Uterus (tissue), 4 donors: ENCODE results near the gene LRRN2. TPM values are rescaled to one million over a fixed set of nuclear protein-coding genes. Genes with fewer than 3 reads are reported as not detected.

Experiments used
- DNase-seq, 2 donors: peaks; one replicate each; pipeline ENCODE4 v3.0.0-alpha.2; 2019 to 2020
- H3K27ac ChIP-seq, 2 donors: fragments of 200-600 bp; sonication (generic); 1 replicate in 1 of 2; 2 replicates in 1 of 2; pipeline ENCODE4 v1.5.1; 2016 to 2018
- H3K27me3 ChIP-seq, 2 donors: fragments of 200-600 bp; sonication (generic); one replicate each; pipeline ENCODE4 v1.5.1; 2018 to 2019; ENCODE audit warnings: control low read depth in 1 of 2
- H3K36me3 ChIP-seq, 2 donors: fragments of 200-600 bp; sonication (generic); one replicate each; pipeline ENCODE4 v1.5.1; 2019; ENCODE audit warnings: control low read depth in 1 of 2
- H3K4me1 ChIP-seq, 2 donors: fragments of 200-600 bp; sonication (generic); one replicate each; pipeline ENCODE4 v1.5.1; 2018 to 2019; ENCODE audit warnings: control low read depth in 1 of 2
- H3K4me3 ChIP-seq, 2 donors: fragments of 200-600 bp; sonication (generic); 1 replicate in 1 of 2; 2 replicates in 1 of 2; pipeline ENCODE4 v1.5.1; 2018 to 2019; ENCODE audit warnings: mild to moderate bottlenecking in 1 of 2
- H3K9me3 ChIP-seq, 2 donors: fragments of 200-600 bp; sonication (generic); one replicate each; pipeline ENCODE4 v1.5.1; 2019; ENCODE audit warnings: control low read depth in 1 of 2
- POLR2A ChIP-seq, 2 donors: fragments of 450-650 bp; IDR thresholded peaks; one replicate each; pipeline ENCODE4 v1.6.1; 2016; ENCODE audit warnings: antibody characterized with exemption in 2 of 2, mild to moderate bottlenecking in 1 of 2, moderate library complexity in 1 of 2
- intact Hi-C: fragments of 100-400 bp; cut with DNase I; formaldehyde crosslinking; loops from one replicate; pipeline ENCODE4 v1.15.1; 2023; ENCODE audit warnings: low total_unique reads
- total RNA-seq, 4 donors: library from RNA; depleted of rRNA in 3 of 4; stranded (reverse); fragments of >200 nt in 3 of 4; gene quantifications; one replicate each; pipeline versions ENCODE4 v1.1.0 to v1.2.4, GENCODE V29; 2014 to 2023
- TF ChIP-seq, protein P1 (sequence below), 4 experiments: fragments of 200-600 bp in 2 of 4; fragments of 450-650 bp in 2 of 4; sonication (generic) in 2 of 4; IDR thresholded peaks; one replicate each; pipeline ENCODE4 v1.5.1; 2016 to 2019; ENCODE audit warnings: antibody characterized with exemption in 4 of 4, mild to moderate bottlenecking in 2 of 4, moderate library complexity in 1 of 4
- donor health status: DM: yes; HTN: yes; CAD: no.

LRRN2 gene
- total RNA-seq, 4 donors from 2014 or later = 1.3 to 5.5 (median 3.9) TPM

DNA sequence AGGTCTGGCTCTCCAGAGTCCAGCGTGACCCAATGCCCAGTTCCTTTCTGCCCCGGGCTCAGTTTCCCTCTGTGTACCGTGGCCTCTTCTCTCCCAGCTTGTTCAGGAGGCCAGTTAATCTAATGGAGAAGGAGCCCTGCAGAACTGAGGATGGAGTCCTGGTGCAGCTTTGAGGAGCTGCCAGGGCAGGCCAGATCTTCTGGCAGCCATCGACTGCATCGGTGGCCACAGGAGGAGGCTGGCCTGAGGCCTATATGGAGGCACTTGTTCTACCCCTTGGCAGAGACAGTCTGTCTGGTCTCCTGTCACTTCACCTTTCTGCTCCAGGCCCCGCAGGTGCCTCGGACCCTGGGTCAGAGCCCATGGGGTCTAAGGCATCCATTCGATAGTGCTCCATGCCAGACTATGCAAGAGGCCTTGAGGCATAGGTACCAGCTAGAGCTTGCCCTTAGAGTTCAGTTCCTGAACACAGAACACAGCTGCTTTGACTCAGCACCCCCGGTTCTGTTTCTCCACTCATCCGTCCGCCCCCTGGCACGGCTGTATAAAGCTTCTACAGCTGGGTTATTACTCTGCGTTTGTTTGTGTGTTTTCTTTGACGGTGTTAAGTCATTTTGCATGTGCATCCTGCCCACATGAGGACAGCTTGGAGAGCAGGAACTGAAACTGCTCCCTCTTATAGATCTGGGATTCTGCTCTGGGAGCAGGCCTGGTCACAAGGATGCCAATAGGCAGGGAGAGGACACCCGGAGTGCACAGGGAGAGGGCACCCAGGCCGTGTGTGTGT, 18.5 kb upstream of the LRRN2 start:
- TF ChIP-seq, protein P1, sequence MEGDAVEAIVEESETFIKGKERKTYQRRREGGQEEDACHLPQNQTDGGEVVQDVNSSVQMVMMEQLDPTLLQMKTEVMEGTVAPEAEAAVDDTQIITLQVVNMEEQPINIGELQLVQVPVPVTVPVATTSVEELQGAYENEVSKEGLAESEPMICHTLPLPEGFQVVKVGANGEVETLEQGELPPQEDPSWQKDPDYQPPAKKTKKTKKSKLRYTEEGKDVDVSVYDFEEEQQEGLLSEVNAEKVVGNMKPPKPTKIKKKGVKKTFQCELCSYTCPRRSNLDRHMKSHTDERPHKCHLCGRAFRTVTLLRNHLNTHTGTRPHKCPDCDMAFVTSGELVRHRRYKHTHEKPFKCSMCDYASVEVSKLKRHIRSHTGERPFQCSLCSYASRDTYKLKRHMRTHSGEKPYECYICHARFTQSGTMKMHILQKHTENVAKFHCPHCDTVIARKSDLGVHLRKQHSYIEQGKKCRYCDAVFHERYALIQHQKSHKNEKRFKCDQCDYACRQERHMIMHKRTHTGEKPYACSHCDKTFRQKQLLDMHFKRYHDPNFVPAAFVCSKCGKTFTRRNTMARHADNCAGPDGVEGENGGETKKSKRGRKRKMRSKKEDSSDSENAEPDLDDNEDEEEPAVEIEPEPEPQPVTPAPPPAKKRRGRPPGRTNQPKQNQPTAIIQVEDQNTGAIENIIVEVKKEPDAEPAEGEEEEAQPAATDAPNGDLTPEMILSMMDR (IDR thresholded peaks at IDR 0.05) = no peak
- no peak for TF ChIP-seq POLR2A (IDR thresholded peaks at IDR 0.05)
- no peak for DNase-seq
- intact Hi-C loops = no loop called here
- Histone ChIP-seq H3K9me3 (no peaks in the 10 kb centered on the region), H3K4me3 (no peak overlapping the region), H3K27me3 (no peaks in the 10 kb centered on the region), H3K4me1 (no peaks in the 10 kb centered on the region), H3K36me3 (no peaks in the 10 kb centered on the region), H3K27ac (no peak overlapping the region)

DNA sequence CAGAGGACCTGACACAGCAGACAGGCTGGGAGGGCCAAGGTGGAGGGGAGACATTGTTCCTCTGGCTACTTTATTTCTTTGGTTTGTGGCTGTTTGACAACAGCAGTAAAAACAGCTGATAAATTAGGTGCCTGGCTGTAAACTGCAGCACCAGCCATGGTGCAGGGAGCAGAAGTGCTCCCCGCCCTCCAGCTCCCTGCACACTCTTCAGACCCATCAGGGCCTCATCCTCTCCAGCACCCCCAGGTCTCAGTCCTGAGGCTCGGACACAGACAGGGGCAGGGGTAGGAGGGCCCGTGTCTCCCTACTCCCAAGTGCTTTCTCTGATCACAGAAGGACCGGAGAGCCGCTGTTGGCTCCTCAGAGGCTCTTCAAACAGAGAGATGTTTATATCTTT, 17.7 kb upstream of the LRRN2 start:
- Histone ChIP-seq H3K9me3 (no peaks in the 10 kb centered on the region), H3K4me1 (no peaks in the 10 kb centered on the region), H3K36me3 (no peaks in the 10 kb centered on the region), H3K27me3 (no peaks in the 10 kb centered on the region), H3K27ac (no peak overlapping the region), H3K4me3 (no peak overlapping the region)
- intact Hi-C loops = no loop called here
- DNase-seq = no peak
- no peak for TF ChIP-seq POLR2A (IDR thresholded peaks at IDR 0.05)
- TF ChIP-seq, protein P1 (IDR thresholded peaks at IDR 0.05) = no peak

DNA sequence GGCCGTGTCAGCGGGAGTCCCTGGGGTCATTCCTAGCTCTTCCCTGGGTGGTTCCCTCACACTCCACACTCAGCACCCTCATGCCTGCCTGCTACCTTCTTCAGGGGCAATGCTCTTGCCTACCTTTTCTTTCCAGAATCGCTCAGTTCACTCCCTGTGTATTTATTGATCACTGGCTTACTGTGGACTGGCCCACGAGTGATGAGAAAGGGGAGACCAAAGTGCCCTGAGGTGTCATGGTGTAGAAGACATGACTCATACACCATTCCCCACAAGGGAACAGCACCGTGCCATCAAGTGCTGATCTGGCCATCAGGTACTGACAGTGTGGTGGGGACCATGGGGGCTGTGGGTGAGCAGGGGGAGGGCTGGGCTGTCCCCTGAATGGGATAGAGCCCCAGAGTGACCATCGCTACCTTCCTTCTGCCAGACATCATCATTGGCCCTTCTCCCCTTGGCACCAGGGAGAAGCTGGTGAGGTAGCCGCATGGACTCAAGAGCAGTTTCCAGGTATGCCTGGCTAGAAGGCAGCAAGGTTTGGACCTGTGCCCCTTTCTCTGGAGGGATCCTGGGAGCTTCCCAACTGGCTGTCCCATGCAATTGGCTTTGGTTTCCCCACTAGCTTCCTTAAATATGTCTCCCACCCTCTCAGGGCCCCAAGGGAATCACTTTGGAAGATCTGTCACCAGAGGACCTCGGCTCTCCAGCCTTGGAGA, 17.2 kb upstream of the LRRN2 start:
- Histone ChIP-seq H3K27me3 (no peaks in the 10 kb centered on the region), H3K27ac (no peak overlapping the region), H3K9me3 (no peaks in the 10 kb centered on the region), H3K4me3 (no peak overlapping the region), H3K4me1 (no peaks in the 10 kb centered on the region), H3K36me3 (no peaks in the 10 kb centered on the region)
- intact Hi-C loops = no loop called here
- no peak for TF ChIP-seq POLR2A (IDR thresholded peaks at IDR 0.05)
- TF ChIP-seq, protein P1 (IDR thresholded peaks at IDR 0.05) = no peak
- no peak for DNase-seq

DNA sequence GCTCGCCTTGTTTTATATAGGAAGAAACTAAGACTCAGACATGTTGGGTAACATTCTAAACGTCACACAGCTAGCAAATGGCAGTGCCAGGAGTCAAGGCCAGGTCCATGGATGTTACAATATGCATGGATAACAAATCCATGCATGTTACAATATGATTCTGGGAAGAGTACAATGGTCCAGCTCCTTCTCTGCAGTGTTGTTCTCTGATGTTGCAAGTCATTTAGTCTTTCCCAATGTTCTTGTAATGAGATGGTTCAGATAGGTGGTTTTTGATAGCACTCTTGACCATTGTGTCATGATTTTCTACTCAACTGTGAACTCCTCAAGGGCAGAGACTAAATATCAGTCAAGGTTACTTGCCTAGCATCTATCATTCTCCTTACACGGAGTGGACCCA, 15.7 kb upstream of the LRRN2 start:
- Histone ChIP-seq H3K27me3 (no peaks in the 10 kb centered on the region), H3K4me1 (no peaks in the 10 kb centered on the region), H3K4me3 (no peak overlapping the region), H3K9me3 (no peaks in the 10 kb centered on the region), H3K36me3 (no peaks in the 10 kb centered on the region), H3K27ac (no peak overlapping the region)
- intact Hi-C loops = no loop called here
- DNase-seq = no peak
- TF ChIP-seq POLR2A (IDR thresholded peaks at IDR 0.05) = no peak
- TF ChIP-seq, protein P1 (IDR thresholded peaks at IDR 0.05) = no peak

DNA sequence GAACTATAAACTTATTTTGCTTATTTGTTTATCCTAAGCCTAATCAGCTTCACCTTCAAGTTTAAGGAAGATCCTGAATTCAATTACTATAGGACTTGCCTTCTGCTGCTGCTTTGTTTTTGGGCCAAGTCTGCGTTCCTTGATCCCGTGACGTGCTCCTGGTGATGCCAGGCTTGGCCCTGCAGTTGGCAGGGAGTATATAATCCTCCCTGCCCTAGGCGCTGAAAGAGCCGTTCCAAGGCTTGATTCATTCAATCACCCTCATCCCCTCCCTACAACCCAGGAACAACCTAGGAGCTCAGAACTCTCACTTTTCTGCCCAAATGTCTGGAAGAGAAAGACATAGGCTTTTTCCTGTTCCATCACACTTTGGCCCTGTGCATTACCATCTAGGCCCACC, 12.4 kb upstream of the LRRN2 start:
- Histone ChIP-seq H3K9me3 (no peaks in the 10 kb centered on the region), H3K27ac (no peak overlapping the region), H3K36me3 (no peaks in the 10 kb centered on the region), H3K27me3 (no peaks in the 10 kb centered on the region), H3K4me3 (no peak overlapping the region), H3K4me1 (no peaks in the 10 kb centered on the region)
- intact Hi-C loops = no loop called here
- no peak for DNase-seq
- no peak for TF ChIP-seq POLR2A (IDR thresholded peaks at IDR 0.05)
- TF ChIP-seq, protein P1 (IDR thresholded peaks at IDR 0.05) = no peak
